HG02973 (cell line): ENCODE results near the gene TPRN.

Experiments used
- ATAC-seq: cut with Tn5 transposase; IDR thresholded peaks from one replicate; pipeline ENCODE4 v1.9.1; 2021; ENCODE audit warnings: moderate library complexity; ENCODE audit not compliant: unreplicated experiment

Gene TPRN

GRCh38 chr9:137146527-137146918 lies 54.0 kb downstream of the TPRN start:
- no peak for ATAC-seq

DNA sequence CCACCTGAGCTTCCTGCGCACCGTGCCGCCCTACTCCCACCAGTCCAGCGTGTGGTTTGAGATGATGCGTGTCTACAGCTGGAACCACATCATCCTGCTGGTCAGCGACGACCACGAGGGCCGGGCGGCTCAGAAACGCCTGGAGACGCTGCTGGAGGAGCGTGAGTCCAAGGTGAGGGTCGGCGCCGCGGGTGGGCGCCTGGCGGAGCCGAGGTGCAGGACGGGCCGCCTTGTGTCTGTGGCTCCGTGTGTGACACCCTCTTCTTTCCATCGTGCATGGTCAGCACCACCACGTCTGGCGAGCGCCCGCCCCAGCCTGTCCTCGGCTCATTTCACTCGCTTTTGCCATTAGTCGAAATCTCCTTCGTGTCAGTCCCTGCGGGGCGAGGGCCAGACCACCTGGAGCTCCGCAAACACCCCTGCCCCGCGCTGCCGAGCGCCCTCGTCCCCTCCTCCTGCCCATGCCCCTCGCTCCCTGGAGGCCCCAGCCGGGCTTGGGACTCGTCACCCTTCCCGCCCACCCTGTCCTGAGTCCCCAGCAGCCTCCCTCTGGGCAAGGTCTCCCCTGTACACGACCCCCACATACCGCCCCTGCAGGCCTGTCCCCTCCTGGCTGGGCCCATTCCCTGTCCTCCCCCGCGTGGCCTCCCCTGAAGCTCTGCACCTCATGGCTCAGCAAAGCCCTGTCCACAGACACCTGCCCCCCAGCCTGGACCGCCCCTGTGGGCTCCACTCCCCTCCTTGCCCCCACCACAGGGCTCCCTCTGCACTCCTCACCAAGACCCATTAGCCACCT lies 54.6 kb downstream of the TPRN start:
- no peak for ATAC-seq

GRCh38 chr9:137143459-137143858 lies 57.1 kb downstream of the TPRN start:
- ATAC-seq: no peak

DNA sequence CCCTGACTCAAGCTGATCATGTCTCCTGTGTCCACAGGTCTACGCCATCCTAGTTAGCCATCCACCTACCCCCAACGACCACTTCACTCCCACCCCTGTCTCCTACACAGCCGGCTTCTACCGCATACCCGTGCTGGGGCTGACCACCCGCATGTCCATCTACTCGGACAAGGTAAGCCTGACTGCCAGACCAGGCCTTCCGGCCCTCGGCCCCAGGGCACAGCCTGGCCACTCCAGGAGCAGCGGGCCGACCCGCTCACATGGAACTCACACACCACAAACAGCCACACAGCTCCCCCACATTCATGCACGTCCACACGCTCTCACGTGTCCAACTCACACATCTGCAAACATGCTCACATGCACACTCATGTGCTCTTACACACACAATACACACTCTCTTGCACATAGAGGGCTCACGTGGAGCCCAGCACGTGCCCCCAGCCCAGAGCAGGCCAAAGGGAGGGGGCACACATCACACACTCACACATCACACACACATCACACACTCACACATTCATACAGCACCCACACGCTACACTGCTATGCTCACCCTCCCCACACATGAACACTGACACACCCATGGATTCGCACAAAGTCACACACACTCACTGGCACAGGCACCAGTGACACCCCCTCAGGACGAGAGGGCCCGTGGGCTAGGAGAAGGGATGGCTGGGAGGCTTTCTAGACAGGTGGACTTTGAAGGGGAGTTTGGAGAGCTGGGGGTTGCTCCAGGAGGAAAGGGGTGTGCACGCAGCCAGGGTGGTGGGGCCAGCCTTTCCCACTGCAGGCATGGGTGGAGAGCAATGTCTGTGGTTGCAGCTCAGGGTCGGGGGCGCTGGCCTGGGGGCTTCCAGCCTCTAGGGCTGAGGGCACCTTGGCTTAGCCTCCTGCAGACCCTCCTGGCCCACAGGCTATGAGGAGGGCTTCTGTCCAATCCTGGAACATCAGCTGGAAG lies 58.3 kb downstream of the TPRN start:
- no peak for ATAC-seq
